ENCODE data around the gene NAT9.

DNA sequence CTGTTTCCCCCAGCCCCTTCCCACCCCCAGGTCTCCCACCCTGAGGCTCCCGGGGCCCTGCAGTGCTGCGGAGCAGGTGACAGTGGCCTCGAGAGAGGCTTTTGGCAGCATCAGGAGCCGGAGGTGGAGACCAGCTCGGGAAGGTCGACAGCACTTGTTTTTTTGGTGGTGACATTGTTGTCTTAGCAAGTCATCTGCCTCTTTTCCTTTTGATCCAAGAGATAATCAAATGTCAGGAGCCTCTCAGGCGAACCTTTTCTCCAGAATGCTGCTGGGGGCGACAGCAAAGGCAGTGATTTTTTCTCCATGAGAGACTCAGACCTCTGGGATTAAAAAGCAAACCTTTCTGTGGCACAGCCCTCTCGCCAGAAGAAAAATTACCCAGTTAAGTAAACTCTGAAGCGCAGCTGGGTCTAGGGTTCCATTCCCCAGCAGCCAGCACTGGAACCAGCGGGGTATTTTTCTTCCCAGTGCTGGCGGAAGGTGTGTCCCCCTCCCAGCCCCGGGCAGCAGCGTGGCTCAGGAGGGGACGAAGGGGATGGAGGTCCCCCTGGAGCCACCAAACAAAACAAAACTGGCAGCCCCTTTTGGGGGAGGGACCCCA is 46.3 kb upstream of the NAT9 start:
- TF ChIP-seq POLR2A (IDR thresholded peaks at IDR 0.05; ENCODE audit: low read depth, low read length) (no peak), TAF1 (IDR thresholded peaks at IDR 0.05; ENCODE audit: borderline replicate concordance, low read depth, low read length) (no peak), POLR2AphosphoS5 (IDR thresholded peaks at IDR 0.05; ENCODE audit: low read depth, low read length) (no peak)
